Measurements from ENCODE around the gene HSPB1.

HSPB1 gene

GRCh38 chr7:76337147-76337546 lies 34.7 kb downstream of the HSPB1 start:
- Histone ChIP-seq H3K79me2 (ENCODE audit: control insufficient read depth, insufficient read depth, low read length, poor library complexity) (peaks cover 19% of the 10 kb centered on the region), H4K91ac (ENCODE audit: low read depth, low read length) (no peak overlapping the region), H2BK12ac (ENCODE audit: low read length) (no peak overlapping the region), H4K12ac (ENCODE audit: low read depth, low read length) (no peak overlapping the region), H3K4me3 (ENCODE audit: low read depth, low read length) (no peak overlapping the region), H2BK5ac (ENCODE audit: low read depth, low read length, poor library complexity) (no peak overlapping the region), H3K14ac (ENCODE audit: low read length) (no peak overlapping the region), H3K27ac (ENCODE audit: low read depth, low read length) (no peak overlapping the region), H2BK120ac (ENCODE audit: insufficient read depth, low read length, poor library complexity) (no peak overlapping the region), H3K4me1 (ENCODE audit: control insufficient read depth in 1 of 2, insufficient read depth in 2 of 2, low read length in 2 of 2) (peaks cover 5 to 8% of the 10 kb centered on the region in 2 experiments), H4K8ac (ENCODE audit: low read depth, low read length) (no peak overlapping the region), H3K4ac (ENCODE audit: low read depth, low read length) (peak overlapping the region; percentile 78), H3K79me1 (ENCODE audit: low read length) (no peaks in the 10 kb centered on the region), H2AFZ (ENCODE audit: insufficient read depth, low read length, poor library complexity) (no peak overlapping the region), H3K23ac (ENCODE audit: low read length) (no peak overlapping the region), H3K9ac (ENCODE audit: low read length) (no peak overlapping the region), H3K4me2 (ENCODE audit: low read length) (no peak overlapping the region), H2AK5ac (ENCODE audit: low read length) (no peak overlapping the region), H3K9me3 (ENCODE audit: insufficient read depth, low read depth, low read length) (no peaks in the 10 kb centered on the region), H3K18ac (ENCODE audit: low read length) (no peak overlapping the region), H3K27me3 (ENCODE audit: insufficient read depth, low read length) (no peaks in the 10 kb centered on the region), H3K36me3 (ENCODE audit: control insufficient read depth in 1 of 2, insufficient read depth in 2 of 2, low read length in 2 of 2) (peaks cover 10 to 17% of the 10 kb centered on the region in 2 experiments)
- no peak for DNase-seq
- no CpG with 5 or more reads among the region's 6 CpGs for WGBS (ENCODE audit: extremely low coverage, insufficient coverage, insufficient read length)

GRCh38 chr7:76338298-76339084 lies 36.0 kb downstream of the HSPB1 start:
- Histone ChIP-seq H4K91ac (ENCODE audit: low read depth, low read length) (no peak overlapping the region), H3K4me3 (ENCODE audit: low read depth, low read length) (no peak overlapping the region), H3K36me3 (ENCODE audit: control insufficient read depth in 1 of 2, insufficient read depth in 2 of 2, low read length in 2 of 2) (peaks cover 5 to 21% of the 10 kb centered on the region in 2 experiments), H3K9ac (ENCODE audit: low read length) (no peak overlapping the region), H3K9me3 (ENCODE audit: insufficient read depth, low read depth, low read length) (no peaks in the 10 kb centered on the region), H2BK120ac (ENCODE audit: insufficient read depth, low read length, poor library complexity) (no peak overlapping the region), H2BK5ac (ENCODE audit: low read depth, low read length, poor library complexity) (no peak overlapping the region), H3K79me1 (ENCODE audit: low read length) (no peaks in the 10 kb centered on the region), H3K14ac (ENCODE audit: low read length) (no peak overlapping the region), H3K18ac (ENCODE audit: low read length) (no peak overlapping the region), H3K23ac (ENCODE audit: low read length) (no peak overlapping the region), H3K27ac (ENCODE audit: low read depth, low read length) (no peak overlapping the region), H2AK5ac (ENCODE audit: low read length) (no peak overlapping the region), H4K8ac (ENCODE audit: low read depth, low read length) (no peak overlapping the region), H2AFZ (ENCODE audit: insufficient read depth, low read length, poor library complexity) (no peak overlapping the region), H3K79me2 (ENCODE audit: control insufficient read depth, insufficient read depth, low read length, poor library complexity) (peaks cover 15% of the 10 kb centered on the region), H3K4me2 (ENCODE audit: low read length) (no peak overlapping the region), H3K27me3 (ENCODE audit: insufficient read depth, low read length) (no peaks in the 10 kb centered on the region), H3K4ac (ENCODE audit: low read depth, low read length) (peak overlapping the region; percentile 65), H3K4me1 (ENCODE audit: control insufficient read depth in 1 of 2, insufficient read depth in 2 of 2, low read length in 2 of 2) (peaks cover 5 to 8% of the 10 kb centered on the region in 2 experiments), H4K12ac (ENCODE audit: low read depth, low read length) (no peak overlapping the region), H2BK12ac (ENCODE audit: low read length) (no peak overlapping the region)
- WGBS (ENCODE audit: extremely low coverage, insufficient coverage, insufficient read length) = no CpG with 5 or more reads among the region's 9 CpGs
- DNase-seq = peak; percentile 88 to 97

- Histone ChIP-seq H2AK5ac (ENCODE audit: low read length) (no peak overlapping the region), H3K79me1 (ENCODE audit: low read length) (no peaks in the 10 kb centered on the region), H3K4me3 (ENCODE audit: low read depth, low read length) (no peak overlapping the region), H3K4me2 (ENCODE audit: low read length) (no peak overlapping the region), H2AFZ (ENCODE audit: insufficient read depth, low read length, poor library complexity) (no peak overlapping the region), H4K91ac (ENCODE audit: low read depth, low read length) (no peak overlapping the region), H2BK120ac (ENCODE audit: insufficient read depth, low read length, poor library complexity) (no peak overlapping the region), H3K27ac (ENCODE audit: low read depth, low read length) (no peak overlapping the region), H2BK12ac (ENCODE audit: low read length) (no peak overlapping the region), H3K14ac (ENCODE audit: low read length) (no peak overlapping the region), H3K79me2 (ENCODE audit: control insufficient read depth, insufficient read depth, low read length, poor library complexity) (peaks cover 7% of the 10 kb centered on the region), H4K12ac (ENCODE audit: low read depth, low read length) (no peak overlapping the region), H3K27me3 (ENCODE audit: insufficient read depth, low read length) (no peaks in the 10 kb centered on the region), H3K9ac (ENCODE audit: low read length) (no peak overlapping the region), H3K36me3 (ENCODE audit: control insufficient read depth in 1 of 2, insufficient read depth in 2 of 2, low read length in 2 of 2) (peaks cover 13 to 34% of the 10 kb centered on the region in 2 experiments), H4K8ac (ENCODE audit: low read depth, low read length) (no peak overlapping the region), H3K4ac (ENCODE audit: low read depth, low read length) (peak overlapping the region; percentile 76), H3K23ac (ENCODE audit: low read length) (no peak overlapping the region), H2BK5ac (ENCODE audit: low read depth, low read length, poor library complexity) (no peak overlapping the region), H3K9me3 (ENCODE audit: insufficient read depth, low read depth, low read length) (no peaks in the 10 kb centered on the region), H3K4me1 (ENCODE audit: control insufficient read depth in 1 of 2, insufficient read depth in 2 of 2, low read length in 2 of 2) (peaks cover 2 to 5% of the 10 kb centered on the region in 2 experiments), H3K18ac (ENCODE audit: low read length) (no peak overlapping the region)
- no CpG with 5 or more reads among the region's 3 CpGs for WGBS (ENCODE audit: extremely low coverage, insufficient coverage, insufficient read length)
- DNase-seq = no peak
Measured at GRCh38 chr7:76340617-76341131, 38.2 kb downstream of the HSPB1 start.

- H3K27me3 ChIP-seq (ENCODE audit: insufficient read depth, low read length) = no peaks in the 10 kb centered on the region
- no peak overlapping the region for H2BK12ac ChIP-seq (ENCODE audit: low read length)
- no peak overlapping the region for H4K91ac ChIP-seq (ENCODE audit: low read depth, low read length)
- no peaks in the 10 kb centered on the region for H3K79me1 ChIP-seq (ENCODE audit: low read length)
- no peak overlapping the region for H3K23ac ChIP-seq (ENCODE audit: low read length)
- H3K79me2 ChIP-seq (ENCODE audit: control insufficient read depth, insufficient read depth, low read length, poor library complexity) = peaks cover 8% of the 10 kb centered on the region
- peaks cover 2 to 8% of the 10 kb centered on the region in 2 experiments for H3K4me1 ChIP-seq (ENCODE audit: control insufficient read depth in 1 of 2, insufficient read depth in 2 of 2, low read length in 2 of 2)
- H2BK120ac ChIP-seq (ENCODE audit: insufficient read depth, low read length, poor library complexity) = no peak overlapping the region
- no CpG with 5 or more reads among the region's 5 CpGs for WGBS (ENCODE audit: extremely low coverage, insufficient coverage, insufficient read length)
- no peak overlapping the region for H2AFZ ChIP-seq (ENCODE audit: insufficient read depth, low read length, poor library complexity)
- no peak overlapping the region for H2BK5ac ChIP-seq (ENCODE audit: low read depth, low read length, poor library complexity)
- DNase-seq = no peak
- no peak overlapping the region for H3K27ac ChIP-seq (ENCODE audit: low read depth, low read length)
- H3K4ac ChIP-seq (ENCODE audit: low read depth, low read length) = peak overlapping the region; percentile 73
- H3K18ac ChIP-seq (ENCODE audit: low read length) = no peak overlapping the region
- peaks cover 25 to 45% of the 10 kb centered on the region in 2 experiments for H3K36me3 ChIP-seq (ENCODE audit: control insufficient read depth in 1 of 2, insufficient read depth in 2 of 2, low read length in 2 of 2)
- no peak overlapping the region for H3K14ac ChIP-seq (ENCODE audit: low read length)
- H2AK5ac ChIP-seq (ENCODE audit: low read length) = no peak overlapping the region
- no peak overlapping the region for H4K12ac ChIP-seq (ENCODE audit: low read depth, low read length)
- H3K9me3 ChIP-seq (ENCODE audit: insufficient read depth, low read depth, low read length) = no peaks in the 10 kb centered on the region
- H3K4me2 ChIP-seq (ENCODE audit: low read length) = no peak overlapping the region
- no peak overlapping the region for H3K9ac ChIP-seq (ENCODE audit: low read length)
- H3K4me3 ChIP-seq (ENCODE audit: low read depth, low read length) = no peak overlapping the region
- H4K8ac ChIP-seq (ENCODE audit: low read depth, low read length) = no peak overlapping the region
Measured at GRCh38 chr7:76342222-76342621, 39.7 kb downstream of the HSPB1 start.

All from trophoblast cell (in vitro differentiated cells and primary cell).